Erythroblast (primary cell): ENCODE measurements around the gene RABGGTA.

Experiments
- GATA1 ChIP-seq: IDR thresholded peaks from 2 replicates; pipeline ENCODE4 v1.6.1; 2011; ENCODE audit warnings: low read depth, mild to moderate bottlenecking, control low read depth, low read length, moderate library complexity
- POLR2A ChIP-seq: IDR thresholded peaks from 2 replicates; pipeline ENCODE4 v1.6.1; 2011; ENCODE audit warnings: mild to moderate bottlenecking, low read length

DNA sequence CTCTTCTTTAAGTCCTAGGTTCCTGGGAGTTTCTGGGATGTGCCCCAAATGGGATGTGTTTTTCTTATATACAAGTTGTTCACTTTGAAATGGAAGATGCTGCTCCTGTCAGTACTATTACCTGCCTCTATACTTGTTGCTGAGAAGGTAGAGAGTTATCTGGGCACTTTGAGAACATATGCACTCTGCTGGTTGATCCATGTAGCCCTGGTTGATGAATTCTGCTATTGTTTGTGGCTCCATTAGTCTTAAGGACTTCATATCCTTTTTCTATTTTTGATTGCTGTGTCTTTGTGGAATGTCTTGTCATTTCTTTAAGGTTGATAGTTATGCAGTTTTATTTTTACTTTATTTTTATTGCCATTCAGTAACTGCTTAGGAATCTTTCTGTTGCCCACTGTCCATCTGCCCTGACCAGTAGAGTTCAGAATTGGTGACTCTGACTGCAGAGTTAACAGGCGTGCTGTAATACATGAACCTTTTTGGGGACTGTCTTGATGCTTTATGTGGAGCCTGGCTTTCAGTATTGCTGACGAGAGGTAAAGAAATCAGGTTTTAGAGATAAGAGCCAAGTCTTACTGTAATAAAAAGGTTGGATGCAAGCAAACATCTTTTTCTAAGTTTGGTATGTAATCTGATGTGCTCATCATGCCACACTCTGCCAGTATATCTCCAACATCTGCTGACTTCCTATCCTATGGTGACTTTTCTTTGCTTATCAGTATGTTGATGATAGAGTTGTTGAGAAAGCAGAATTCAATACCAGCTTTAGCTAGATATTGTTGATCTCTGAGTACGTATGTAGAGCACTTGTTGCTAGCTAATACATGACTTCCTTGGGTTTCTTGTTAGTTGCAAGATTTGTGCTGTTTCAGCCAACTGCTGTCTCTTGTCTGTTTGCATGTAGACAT, 37.0 kb downstream of the RABGGTA start:
- peak; percentile 16 for TF ChIP-seq POLR2A
- TF ChIP-seq GATA1 = no peak
